ENCODE data around the gene RPS6KC1. TPM values are rescaled to one million over a fixed set of nuclear protein-coding genes. Genes with fewer than 3 reads are reported as not detected.
"Not testable (repeated sequence)": the region's sequence is repeated elsewhere in the genome, so short reads cannot be mapped to it uniquely, and the experiment has no call there.

Gene RPS6KC1
- total RNA-seq, 1 donor from 2014 or later: 27.8 TPM

DNA sequence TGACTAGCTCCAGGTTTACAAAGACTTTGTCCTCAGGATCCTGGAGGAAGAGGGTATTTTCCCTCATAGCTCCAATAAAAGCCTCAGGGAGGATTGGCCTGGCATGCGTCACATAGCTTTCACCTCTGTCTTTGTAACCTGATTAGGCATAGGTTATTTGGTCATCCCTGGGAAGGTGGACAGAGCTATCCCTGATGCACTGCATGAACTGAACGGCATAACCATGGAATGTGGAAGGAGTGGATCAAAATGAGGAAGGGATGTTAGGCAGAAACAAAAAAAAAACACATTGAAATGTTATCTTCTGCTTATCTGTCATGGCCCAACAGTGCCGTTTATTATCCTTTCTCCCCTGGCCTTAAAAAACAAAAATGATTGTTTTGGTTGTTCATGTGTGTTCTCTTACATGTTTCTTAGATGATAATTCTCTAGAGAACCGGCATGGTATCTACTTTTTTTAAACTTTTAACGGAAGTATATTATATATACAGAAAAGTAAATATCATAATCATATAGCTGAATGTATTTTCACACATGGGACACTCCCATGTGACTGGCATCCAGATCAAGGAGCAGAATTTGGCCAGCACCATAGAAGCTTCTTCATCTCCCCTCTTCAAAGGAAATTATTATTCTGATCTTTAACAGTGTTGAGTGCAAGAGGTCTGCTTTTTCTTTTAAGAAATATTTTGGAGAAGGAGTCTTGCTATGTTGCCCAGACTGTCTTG, 85.3 kb downstream of the RPS6KC1 start:
- Mint-ChIP-seq H3K4me3 (ENCODE audit: low read depth) (no peak overlapping the region), H3K27ac (peak overlapping the region; percentile 80), H3K4me1 (ENCODE audit: low read depth) (peaks cover 32% of the 10 kb centered on the region), H3K27me3 (no peaks in the 10 kb centered on the region), H3K9me3 (ENCODE audit: low read depth) (peaks cover 28% of the 10 kb centered on the region), H3K36me3 (ENCODE audit: insufficient read depth) (peaks cover 28% of the 10 kb centered on the region)
- no peak for DNase-seq (ENCODE audit: low spot score, unreplicated experiment)
- TF ChIP-seq, protein P1, sequence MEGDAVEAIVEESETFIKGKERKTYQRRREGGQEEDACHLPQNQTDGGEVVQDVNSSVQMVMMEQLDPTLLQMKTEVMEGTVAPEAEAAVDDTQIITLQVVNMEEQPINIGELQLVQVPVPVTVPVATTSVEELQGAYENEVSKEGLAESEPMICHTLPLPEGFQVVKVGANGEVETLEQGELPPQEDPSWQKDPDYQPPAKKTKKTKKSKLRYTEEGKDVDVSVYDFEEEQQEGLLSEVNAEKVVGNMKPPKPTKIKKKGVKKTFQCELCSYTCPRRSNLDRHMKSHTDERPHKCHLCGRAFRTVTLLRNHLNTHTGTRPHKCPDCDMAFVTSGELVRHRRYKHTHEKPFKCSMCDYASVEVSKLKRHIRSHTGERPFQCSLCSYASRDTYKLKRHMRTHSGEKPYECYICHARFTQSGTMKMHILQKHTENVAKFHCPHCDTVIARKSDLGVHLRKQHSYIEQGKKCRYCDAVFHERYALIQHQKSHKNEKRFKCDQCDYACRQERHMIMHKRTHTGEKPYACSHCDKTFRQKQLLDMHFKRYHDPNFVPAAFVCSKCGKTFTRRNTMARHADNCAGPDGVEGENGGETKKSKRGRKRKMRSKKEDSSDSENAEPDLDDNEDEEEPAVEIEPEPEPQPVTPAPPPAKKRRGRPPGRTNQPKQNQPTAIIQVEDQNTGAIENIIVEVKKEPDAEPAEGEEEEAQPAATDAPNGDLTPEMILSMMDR (IDR thresholded peaks at IDR 0.05; ENCODE audit: unreplicated experiment): no peak

DNA sequence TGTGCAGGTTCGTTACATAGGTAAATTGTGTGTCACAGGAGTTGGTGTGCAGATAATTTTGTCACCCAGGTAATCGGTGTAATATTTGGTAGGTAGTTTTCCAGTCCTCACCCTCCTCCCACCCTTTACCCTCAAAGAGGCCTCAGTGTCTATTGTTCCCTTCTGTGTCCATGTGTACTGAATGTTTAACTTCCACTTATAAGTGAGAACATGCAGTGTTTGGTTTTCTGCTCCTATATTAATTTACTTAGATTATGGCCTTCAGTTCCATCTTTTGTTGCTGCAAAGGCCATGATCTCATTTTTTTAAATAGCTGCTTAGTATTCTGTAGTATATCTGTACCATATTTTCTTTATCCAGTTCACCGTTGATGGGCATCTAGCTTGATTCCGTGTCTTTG, 87.3 kb downstream of the RPS6KC1 start:
- no peak for DNase-seq (ENCODE audit: low spot score, unreplicated experiment)
- Mint-ChIP-seq H3K27me3 (no peaks in the 10 kb centered on the region), H3K27ac (peak overlapping the region; percentile 65), H3K4me3 (ENCODE audit: low read depth) (no peak overlapping the region), H3K4me1 (ENCODE audit: low read depth) (peaks cover 22% of the 10 kb centered on the region), H3K9me3 (ENCODE audit: low read depth) (peaks cover 37% of the 10 kb centered on the region), H3K36me3 (ENCODE audit: insufficient read depth) (peaks cover 39% of the 10 kb centered on the region)
- TF ChIP-seq, protein P1 (IDR thresholded peaks at IDR 0.05; ENCODE audit: unreplicated experiment): no peak

DNA sequence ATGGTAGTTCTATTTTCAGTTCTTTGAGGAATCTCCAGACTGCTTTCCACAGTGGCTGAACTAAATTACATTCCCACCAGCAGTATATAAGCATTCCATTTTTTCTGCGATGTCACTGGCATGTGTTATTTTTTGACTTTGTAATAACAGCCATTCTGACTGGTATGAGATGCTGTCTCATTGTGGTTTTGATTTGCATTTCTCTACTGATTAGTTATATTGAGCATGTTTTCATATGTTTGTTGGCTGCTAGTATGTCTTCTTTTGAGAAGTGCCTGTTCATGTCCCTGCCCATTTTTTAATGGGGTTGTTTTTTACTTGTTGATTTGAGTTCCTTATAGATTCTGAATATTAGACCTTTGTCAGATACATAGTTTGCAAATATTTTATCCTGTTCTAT, 87.9 kb downstream of the RPS6KC1 start:
- Mint-ChIP-seq H3K4me1 (ENCODE audit: low read depth) (peaks cover 22% of the 10 kb centered on the region), H3K27me3 (no peaks in the 10 kb centered on the region), H3K9me3 (ENCODE audit: low read depth) (peaks cover 37% of the 10 kb centered on the region), H3K4me3 (ENCODE audit: low read depth) (no peak overlapping the region), H3K36me3 (ENCODE audit: insufficient read depth) (peaks cover 39% of the 10 kb centered on the region), H3K27ac (no peak overlapping the region)
- TF ChIP-seq, protein P1 (IDR thresholded peaks at IDR 0.05; ENCODE audit: unreplicated experiment): no peak
- DNase-seq (ENCODE audit: low spot score, unreplicated experiment): no peak

DNA sequence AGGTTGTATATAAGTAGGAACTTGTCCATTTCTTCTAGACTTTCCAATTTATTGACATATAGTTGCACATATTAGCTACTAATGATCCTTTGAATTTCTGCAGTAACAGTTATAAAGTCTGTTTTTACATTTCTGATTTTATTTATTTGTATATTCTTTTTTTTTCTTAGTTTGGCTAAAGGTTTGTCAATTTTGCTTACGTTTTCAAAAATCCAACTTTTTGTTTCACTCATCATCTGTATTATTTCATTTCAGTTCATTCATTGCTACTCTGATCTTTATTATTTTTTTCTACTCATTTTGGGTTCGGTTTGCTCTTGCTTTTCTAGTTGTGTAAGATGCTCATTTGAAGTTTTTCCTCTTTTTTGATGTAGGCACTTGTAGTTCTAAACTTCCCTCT, 97.9 kb downstream of the RPS6KC1 start:
- Mint-ChIP-seq H3K36me3 (ENCODE audit: insufficient read depth) (peaks cover 46% of the 10 kb centered on the region), H3K27ac (no peak overlapping the region), H3K4me1 (ENCODE audit: low read depth) (no peaks in the 10 kb centered on the region), H3K27me3 (no peaks in the 10 kb centered on the region), H3K9me3 (ENCODE audit: low read depth) (peaks cover 41% of the 10 kb centered on the region), H3K4me3 (ENCODE audit: low read depth) (no peak overlapping the region)
- TF ChIP-seq, protein P1 (IDR thresholded peaks at IDR 0.05; ENCODE audit: unreplicated experiment): no peak
- no peak for DNase-seq (ENCODE audit: low spot score, unreplicated experiment)

DNA sequence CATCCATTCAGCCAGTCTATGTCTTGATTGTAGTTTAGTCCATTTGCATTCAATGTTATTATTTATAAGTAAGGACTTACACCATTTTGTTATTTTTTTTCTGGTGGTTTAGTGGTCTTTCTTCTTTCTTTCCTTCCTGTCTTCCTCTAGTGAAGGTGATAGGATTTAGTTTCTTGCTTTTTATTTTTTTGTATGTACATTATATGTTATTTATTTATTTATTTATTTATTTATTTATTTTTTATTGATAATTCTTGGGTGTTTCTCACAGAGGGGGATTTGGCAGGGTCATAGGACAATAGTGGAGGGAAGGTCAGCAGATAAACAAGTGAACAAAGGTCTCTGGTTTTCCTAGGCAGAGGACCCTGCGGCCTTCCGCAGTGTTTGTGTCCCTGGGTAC, 99.0 kb downstream of the RPS6KC1 start:
- Mint-ChIP-seq H3K27ac (peak overlapping the region; percentile 90), H3K36me3 (ENCODE audit: insufficient read depth) (peaks cover 48% of the 10 kb centered on the region), H3K9me3 (ENCODE audit: low read depth) (peaks cover 42% of the 10 kb centered on the region)
- not testable (repeated sequence) for H3K27me3 Mint-ChIP-seq; H3K4me3 Mint-ChIP-seq (ENCODE audit: low read depth); H3K4me1 Mint-ChIP-seq (ENCODE audit: low read depth); DNase-seq (ENCODE audit: low spot score, unreplicated experiment)

All from progenitor cell of endocrine pancreas (in vitro differentiated cells).